H9 (cell line): Measurements from ENCODE around the gene EPN1. TPM values are rescaled to one million over a fixed set of nuclear protein-coding genes. Genes with fewer than 3 reads are reported as not detected.

Experiments
- DNase-seq: peaks from one replicate; pipeline ENCODE4 v3.0.0-alpha.2; 2017
- H2AFZ ChIP-seq: one replicate; pipeline ENCODE4 v1.6.1; 2013; ENCODE audit warnings: mild to moderate bottlenecking, low read length, control low read depth, moderate library complexity
- H2AK5ac ChIP-seq: 2 replicates; pipeline ENCODE4 v1.6.1; 2013; ENCODE audit warnings: low read length, control low read depth, mixed read lengths; ENCODE audit not compliant: insufficient read length
- H2BK120ac ChIP-seq: one replicate; pipeline ENCODE4 v1.6.1; 2013; ENCODE audit warnings: low read depth, mild to moderate bottlenecking, low read length, control low read depth, inconsistent platforms; ENCODE audit not compliant: poor library complexity, severe bottlenecking
- H2BK12ac ChIP-seq: 2 replicates; pipeline ENCODE4 v1.6.1; 2013; ENCODE audit warnings: low read length, control low read depth, mixed read lengths, low read depth; ENCODE audit not compliant: insufficient read length
- H2BK15ac ChIP-seq: 2 replicates; pipeline ENCODE4 v1.6.1; 2013; ENCODE audit warnings: low read depth, low read length, control low read depth
- H2BK20ac ChIP-seq: one replicate; pipeline ENCODE4 v1.6.1; 2013; ENCODE audit warnings: low read depth, mild to moderate bottlenecking, low read length, control low read depth, inconsistent platforms; ENCODE audit not compliant: poor library complexity, severe bottlenecking
- H2BK5ac ChIP-seq: 2 replicates; pipeline ENCODE4 v1.6.1; 2013; ENCODE audit warnings: low read length, control low read depth, mixed read lengths; ENCODE audit not compliant: insufficient read length
- H3K14ac ChIP-seq: 2 replicates; pipeline ENCODE4 v1.6.1; 2013; ENCODE audit warnings: low read length, control low read depth; ENCODE audit not compliant: insufficient read depth
- H3K18ac ChIP-seq: 2 replicates; pipeline ENCODE4 v1.6.1; 2013; ENCODE audit warnings: low read depth, mild to moderate bottlenecking, mixed read lengths, low read length, control low read depth; ENCODE audit not compliant: insufficient read length
- H3K23ac ChIP-seq: 2 replicates; pipeline ENCODE4 v1.6.1; 2013; ENCODE audit warnings: low read length, control low read depth, mixed read lengths, low read depth; ENCODE audit not compliant: insufficient read length
- H3K23me2 ChIP-seq: 2 replicates; pipeline ENCODE4 v1.6.1; 2013; ENCODE audit warnings: low read depth, mild to moderate bottlenecking, mixed read lengths, low read length, control low read depth; ENCODE audit not compliant: insufficient read length, poor library complexity, severe bottlenecking
- H3K27ac ChIP-seq: 2 replicates; pipeline ENCODE4 v1.5.1; 2013; ENCODE audit warnings: low read length, control low read depth, mixed read lengths, low read depth; ENCODE audit not compliant: insufficient read length
- H3K27me3 ChIP-seq: 2 replicates; pipeline ENCODE4 v1.6.1; 2013; ENCODE audit warnings: low read length, control low read depth, inconsistent platforms; ENCODE audit not compliant: insufficient read depth
- H3K4ac ChIP-seq: 2 replicates; pipeline ENCODE4 v1.6.1; 2013; ENCODE audit warnings: low read depth, mild to moderate bottlenecking, control low read depth, inconsistent platforms, low read length, moderate library complexity
- H3K4me1 ChIP-seq: 2 replicates; pipeline ENCODE4 v1.6.1; 2013; ENCODE audit warnings: low read length, control low read depth, inconsistent platforms; ENCODE audit not compliant: insufficient read depth
- H3K4me2 ChIP-seq: 2 replicates; pipeline ENCODE4 v1.6.1; 2013; ENCODE audit warnings: low read length, control low read depth, mixed read lengths; ENCODE audit not compliant: insufficient read length, insufficient read depth
- H3K56ac ChIP-seq: 2 replicates; pipeline ENCODE4 v1.6.1; 2013; ENCODE audit warnings: low read depth, mild to moderate bottlenecking, mixed read lengths, low read length, control low read depth; ENCODE audit not compliant: insufficient read length
- H3K79me1 ChIP-seq: 2 replicates; pipeline ENCODE4 v1.6.1; 2013; ENCODE audit warnings: low read depth, mild to moderate bottlenecking, moderate library complexity, low read length, control low read depth, inconsistent platforms; ENCODE audit not compliant: insufficient read depth, poor library complexity, severe bottlenecking
- H3K79me2 ChIP-seq: 2 replicates; pipeline ENCODE4 v1.6.1; 2013; ENCODE audit warnings: low read length, control low read depth, inconsistent platforms; ENCODE audit not compliant: insufficient read depth
- H3K9ac ChIP-seq: 2 replicates; pipeline ENCODE4 v1.6.1; 2013; ENCODE audit warnings: low read length, control low read depth, mixed read lengths; ENCODE audit not compliant: insufficient read length; ENCODE audit errors: extremely low read depth
- H3K9me3 ChIP-seq: one replicate; pipeline ENCODE4 v1.6.1; 2013; ENCODE audit warnings: low read depth, low read length, inconsistent platforms; ENCODE audit not compliant: control insufficient read depth
- H3T11ph ChIP-seq: one replicate; pipeline ENCODE4 v1.6.1; 2013; ENCODE audit warnings: mild to moderate bottlenecking, low read length, control low read depth, inconsistent platforms
- H4K20me1 ChIP-seq: one replicate; pipeline ENCODE4 v1.6.1; 2013; ENCODE audit not compliant: control insufficient read depth, insufficient read length, insufficient read depth
- H4K5ac ChIP-seq: 2 replicates; pipeline ENCODE4 v1.6.1; 2013; ENCODE audit warnings: low read depth, mild to moderate bottlenecking, mixed read lengths, low read length, control low read depth; ENCODE audit not compliant: insufficient read length
- H4K8ac ChIP-seq: replicated peaks from 2 replicates; pipeline ENCODE4 v1.6.1; 2013; ENCODE audit warnings: low read length, control low read depth, mixed read lengths, low read depth; ENCODE audit not compliant: insufficient read length
- H4K91ac ChIP-seq: 2 replicates; pipeline ENCODE4 v1.6.1; 2013; ENCODE audit warnings: low read depth, mild to moderate bottlenecking, moderate library complexity, mixed read lengths, low read length, control low read depth; ENCODE audit not compliant: insufficient read length
- H3K27ac Mint-ChIP-seq, 3 experiments: 2 replicates in 2 of 3; 3 replicates in 1 of 3; pipeline ENCODE4 v1.8.0; 2020 to 2021; ENCODE audit warnings: mixed read lengths in 3 of 3, mild to moderate bottlenecking in 1 of 3, moderate library complexity in 1 of 3
- H3K27me3 Mint-ChIP-seq: 2 replicates; pipeline ENCODE4 v1.8.0; 2021; ENCODE audit warnings: low read depth, mild to moderate bottlenecking, moderate library complexity, mixed read lengths
- H3K36me3 Mint-ChIP-seq, 3 experiments: 2 replicates in 2 of 3; 3 replicates in 1 of 3; pipeline ENCODE4 v1.8.0; 2020 to 2021; ENCODE audit warnings: low read depth in 3 of 3, mixed read lengths in 3 of 3; ENCODE audit not compliant: insufficient read depth in 1 of 3
- H3K4me1 Mint-ChIP-seq, 2 experiments: 2 replicates each; pipeline ENCODE4 v1.8.0; 2020; ENCODE audit warnings: mixed read lengths in 2 of 2
- H3K4me3 Mint-ChIP-seq, 2 experiments: 2 replicates in 1 of 2; 3 replicates in 1 of 2; pipeline ENCODE4 v1.8.0; 2020 to 2021; ENCODE audit warnings: mild to moderate bottlenecking in 2 of 2, mixed read lengths in 2 of 2, moderate library complexity in 1 of 2
- H3K9me3 Mint-ChIP-seq, 2 experiments: 2 replicates in 1 of 2; 3 replicates in 1 of 2; pipeline ENCODE4 v1.8.0; 2020; ENCODE audit warnings: mild to moderate bottlenecking in 2 of 2, mixed read lengths in 2 of 2, moderate library complexity in 1 of 2
- CTCF ChIP-seq: fragments of 200-600 bp; sonication (generic); conservative IDR thresholded peaks from 3 replicates; pipeline ENCODE4 v1.8.0; 2021; ENCODE audit warnings: antibody characterized with exemption, mild to moderate bottlenecking
- WGBS: extraction: QIAGEN DNeasy Blood & Tissue Kit; methylation state at CpG from one replicate; pipeline ENCODE4 v1.1.7; 2013; ENCODE audit warnings: missing lambda C conversion rate, low lambda C conversion rate, mixed read lengths; ENCODE audit not compliant: insufficient read length; ENCODE audit errors: extremely low coverage; 5-methylcytosine and 5-hydroxymethylcytosine counted together
- total RNA-seq: library from RNA; stranded (reverse); gene quantifications from 2 replicates; pipeline ENCODE4 v1.2.1, GENCODE V29; 2021

EPN1 gene
- total RNA-seq, 1 experiment from 2014 or later = 159 TPM

- no peak overlapping the region for H3K14ac ChIP-seq
- H2AFZ ChIP-seq = no peak overlapping the region
- H2BK15ac ChIP-seq = no peak overlapping the region
- no peak overlapping the region for H2BK120ac ChIP-seq
- H3K27ac Mint-ChIP-seq = peak overlapping the region in 2 of 3 experiments; percentile 90 to 92; a peak in 4 of 7 replicates
- H3K9me3 Mint-ChIP-seq = no peaks in the 10 kb centered on the region; a peak in 1 of 5 replicates
- no peak for DNase-seq
- no peak overlapping the region for H3K27ac ChIP-seq
- H2BK20ac ChIP-seq = no peak overlapping the region
- H3K27me3 Mint-ChIP-seq = no peaks in the 10 kb centered on the region
- H3K9me3 ChIP-seq = no peaks in the 10 kb centered on the region
- H2AK5ac ChIP-seq = no peak overlapping the region
- no peak overlapping the region for H3K4me2 ChIP-seq
- peaks cover 11% of the 10 kb centered on the region for H3K23me2 ChIP-seq
- peaks cover 50% of the 10 kb centered on the region for H3K79me2 ChIP-seq
- H3K18ac ChIP-seq = no peak overlapping the region
- no peak overlapping the region for H2BK12ac ChIP-seq
- no peak for TF ChIP-seq CTCF
- H4K5ac ChIP-seq = no peak overlapping the region
- H3K9ac ChIP-seq = no peak overlapping the region
- H3K23ac ChIP-seq = no peak overlapping the region
- H3K27me3 ChIP-seq = no peaks in the 10 kb centered on the region
- peaks cover 52 to 82% (median 67%) of the 10 kb centered on the region in 3 experiments for H3K36me3 Mint-ChIP-seq
- peaks cover 7% of the 10 kb centered on the region; the same call in 1 of the 2 replicates for H3K4me1 ChIP-seq
- H4K91ac ChIP-seq = no peak overlapping the region
- H3K56ac ChIP-seq = no peak overlapping the region
- peaks cover 23 to 29% of the 10 kb centered on the region in 2 experiments for H3K4me1 Mint-ChIP-seq
- no peak overlapping the region for H3K4ac ChIP-seq
- WGBS = no CpG with 5 or more reads among the region's 9 CpGs
- H4K20me1 ChIP-seq = no peaks in the 10 kb centered on the region
- no peak overlapping the region for H3T11ph ChIP-seq
- no peaks in the 10 kb centered on the region for H3K79me1 ChIP-seq
- H3K4me3 Mint-ChIP-seq = peak overlapping the region in 1 of 2 experiments; percentile 66; a peak in 2 of 5 replicates
- H4K8ac ChIP-seq = no peak overlapping the region
- H2BK5ac ChIP-seq = no peak overlapping the region
Measured at GRCh38 chr19:55659822-55660221, 15.2 kb upstream of the EPN1 start.
